ENCODE results near the gene RRP1B. TPM values are rescaled to one million over a fixed set of nuclear protein-coding genes. Genes with fewer than 3 reads are reported as not detected.

Gene RRP1B
- total and polyA plus RNA-seq, 2 of the 13 experiments (the other 11 are each of a cell fraction or from before 2014, with no cell fraction given), result 16.3 to 46.2 TPM

GRCh38 chr21:43703035-43703880 lies 43.9 kb downstream of the RRP1B start:
- peak; percentile 67 for ATAC-seq
- CTCF ChIA-PET (ENCODE audit: low intra/inter-chr PET ratio, low total read pairs), result no interaction called here
- TF ChIP-seq FOXA3 (CRISPR knock-in tag; IDR thresholded peaks at IDR 0.05) (0 out of 2 replicates have a peak, but pooled peaks have one; percentile 2), KMT2A (CRISPR knock-in tag; IDR thresholded peaks at IDR 0.05) (peak; percentile 53), ZNF547 (CRISPR knock-in tag; IDR thresholded peaks at IDR 0.05) (peak; percentile 44; the same call in 1 of the 2 replicates), ZHX2 (IDR thresholded peaks at IDR 0.05; ENCODE audit: low read depth) (no peak), ZHX2 (CRISPR knock-in tag; IDR thresholded peaks at IDR 0.05; ENCODE audit: borderline replicate concordance) (no peak), ZBTB34 (CRISPR knock-in tag; IDR thresholded peaks at IDR 0.05) (no peak), ATF2 (CRISPR knock-in tag; IDR thresholded peaks at IDR 0.05) (no peak), TEF (CRISPR knock-in tag; IDR thresholded peaks at IDR 0.05) (no peak), CREM (IDR thresholded peaks at IDR 0.05) (0 out of 2 replicates have a peak, but pooled peaks have one; percentile 33), CREM (CRISPR knock-in tag; IDR thresholded peaks at IDR 0.05) (no peak), HBP1 (CRISPR knock-in tag; IDR thresholded peaks at IDR 0.05; ENCODE audit: low read depth) (0 out of 2 replicates have a peak, but pooled peaks have one; percentile 56), MIER3 (CRISPR knock-in tag; IDR thresholded peaks at IDR 0.05; ENCODE audit: borderline replicate concordance) (no peak)

More at GRCh38 chr21:43703035-43703880, 43.9 kb downstream of the RRP1B start:
- Histone ChIP-seq H3K4me3 (replicated peaks in 1 of 3; ENCODE audit: insufficient read depth in 1 of 3, low read depth in 2 of 3, low read length in 3 of 3) (peak overlapping the region; percentile 40 to 63 (median 55)), H2AFZ (ENCODE audit: low read length) (peak overlapping the region; percentile 15), H4K20me1 (ENCODE audit: insufficient read depth, low read length) (no peaks in the 10 kb centered on the region), H3K79me2 (ENCODE audit: insufficient read depth, low read length) (no peaks in the 10 kb centered on the region), H3K9me3 (ENCODE audit: low read length) (no peaks in the 10 kb centered on the region), H3K9ac (ENCODE audit: insufficient read depth, low read depth, low read length) (peak overlapping the region; percentile 50), H3K36me3 (replicated peaks in 1 of 2; ENCODE audit: control insufficient read depth in 1 of 2, insufficient read depth in 2 of 2, low read length in 2 of 2) (no peaks in the 10 kb centered on the region), H3K4me2 (ENCODE audit: low read depth, low read length) (peak overlapping the region; percentile 85), H3K27ac (ENCODE audit: extremely low read length, insufficient read depth, low read length) (peak overlapping the region; percentile 66), H3K4me1 (ENCODE audit: insufficient read depth, low read length) (peaks cover 82% of the 10 kb centered on the region), H3K27me3 (ENCODE audit: control insufficient read depth in 1 of 2, insufficient read depth in 2 of 2, low read length in 2 of 2) (peaks cover 0 to 2% of the 10 kb centered on the region in 2 experiments; a peak in 2 of 5 replicates)
- intact Hi-C loops (cut with micrococcal nuclease; ENCODE audit: unreplicated experiment) (loop anchor here (10.0 kb wide), 1 partner anchor 72 kb away; the partner anchor contains the start of gene CSTB), in situ Hi-C loops (cut with HindIII; ENCODE audit: extremely low pct_ligation_motif_present, low pct_unique_long_range_greater_than_20kb) (no loop called here)
- BruUV-seq (replicated peaks), result no TSS peak
- POLR2A ChIA-PET, result interaction anchor here (2.2 kb wide), 1 partner anchor 25 kb away, joined by 11 read pairs; no protein-coding TSS in a partner anchor
- DNase-seq (ENCODE audit: low spot score) (peak; percentile 57), FAIRE-seq (no peak)
- 4% methylated on average over 22 of the region's 29 CpGs for WGBS (ENCODE audit: low lambda C conversion rate)
